Skeletal muscle satellite cell (primary cell): Measurements from ENCODE around the gene ALDH1L1.

Experiments used
- H3K27me3 ChIP-seq: 2 replicates; pipeline ENCODE4 v1.7.0; 2013; ENCODE audit warnings: low read length; ENCODE audit not compliant: control insufficient read depth, insufficient read depth
- H3K36me3 ChIP-seq: 2 replicates; pipeline ENCODE4 v1.7.0; 2013; ENCODE audit warnings: mild to moderate bottlenecking, control low read depth, low read length; ENCODE audit not compliant: insufficient read depth
- H3K4me1 ChIP-seq: 2 replicates; pipeline ENCODE4 v1.7.0; 2013; ENCODE audit warnings: low read length; ENCODE audit not compliant: control insufficient read depth, insufficient read depth
- H3K4me2 ChIP-seq: 2 replicates; pipeline ENCODE4 v1.7.0; 2013; ENCODE audit warnings: mild to moderate bottlenecking, low read length
- H3K4me3 ChIP-seq: 2 replicates; pipeline ENCODE4 v1.7.0; 2013; ENCODE audit warnings: low read length
- H3K9ac ChIP-seq: 2 replicates; pipeline ENCODE4 v1.7.0; 2013; ENCODE audit warnings: mild to moderate bottlenecking, low read depth, low read length, moderate library complexity
- H3K9me3 ChIP-seq: replicated peaks from 2 replicates; pipeline ENCODE4 v1.7.0; 2013; ENCODE audit warnings: mild to moderate bottlenecking, control low read depth, low read length

The ALDH1L1 gene

DNA sequence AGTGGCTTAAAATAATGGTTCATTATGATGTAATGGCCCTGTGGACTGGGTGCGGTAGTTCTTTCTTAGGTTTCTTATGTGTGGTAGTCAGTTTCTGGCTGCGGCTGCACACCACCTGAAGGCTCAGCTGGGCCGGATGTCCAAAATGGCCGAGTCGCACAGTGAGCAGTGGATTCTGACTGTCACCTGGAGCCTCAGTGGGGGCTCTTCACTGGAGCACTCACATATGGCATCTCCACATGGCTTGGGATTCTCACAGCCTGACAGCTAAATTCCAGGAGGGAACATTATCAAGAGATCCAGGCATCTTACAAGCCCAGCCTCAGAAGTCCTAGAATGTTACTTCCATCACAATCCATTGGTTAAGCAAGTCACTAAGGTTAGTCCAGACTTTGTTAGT lies 26.8 kb upstream of the ALDH1L1 start:
- H3K27me3 ChIP-seq: no peaks in the 10 kb centered on the region
- H3K4me2 ChIP-seq: no peak overlapping the region
- H3K36me3 ChIP-seq: no peaks in the 10 kb centered on the region
- no peak overlapping the region for H3K9ac ChIP-seq
- peaks cover 21% of the 10 kb centered on the region for H3K4me1 ChIP-seq
- no peaks in the 10 kb centered on the region for H3K9me3 ChIP-seq
- H3K4me3 ChIP-seq: no peak overlapping the region

DNA sequence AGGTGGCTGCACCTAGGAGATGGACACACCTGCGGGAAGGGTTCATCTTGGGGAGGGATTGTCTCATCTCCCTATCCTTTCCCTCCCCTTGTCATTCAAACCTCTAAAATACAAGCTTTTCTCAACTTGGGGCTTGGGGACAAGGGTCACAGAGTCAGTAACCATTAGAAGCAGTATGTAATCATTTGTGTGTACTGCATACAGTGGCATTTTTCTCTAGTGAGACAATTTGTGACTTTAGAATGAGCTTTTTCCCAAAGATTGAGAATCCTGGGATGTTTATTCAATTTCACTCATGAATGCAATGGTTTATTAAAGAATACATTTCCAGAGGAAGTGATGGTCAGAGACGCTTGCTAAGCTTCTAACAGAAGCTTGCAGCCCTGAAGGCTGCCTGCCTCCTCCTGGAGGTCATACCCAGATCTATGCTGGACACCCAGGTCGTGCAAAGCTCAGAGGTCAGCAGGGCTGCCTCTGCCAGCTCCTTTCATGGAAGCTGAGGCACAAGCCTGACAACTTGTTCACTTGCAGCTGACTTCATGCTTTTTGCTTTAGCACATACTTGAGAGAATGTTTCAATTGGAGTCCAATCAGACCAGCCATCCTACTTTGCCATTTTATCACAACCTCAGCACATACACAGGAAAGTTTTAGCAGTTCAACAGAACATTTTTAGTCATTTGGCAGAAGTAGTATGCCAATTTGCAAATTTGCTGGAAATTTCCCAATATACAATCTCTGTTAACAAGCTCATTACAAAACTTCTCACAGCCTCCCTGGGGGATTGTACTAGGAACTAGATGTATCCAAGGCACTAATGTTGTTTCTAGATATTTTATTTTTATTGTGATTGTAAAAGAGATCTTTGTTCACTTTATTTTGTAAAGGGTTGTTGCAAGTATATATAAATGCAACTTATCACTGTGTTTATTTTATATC lies 25.6 kb upstream of the ALDH1L1 start:
- Histone ChIP-seq H3K9me3 (no peaks in the 10 kb centered on the region), H3K27me3 (no peaks in the 10 kb centered on the region), H3K36me3 (no peaks in the 10 kb centered on the region)

DNA sequence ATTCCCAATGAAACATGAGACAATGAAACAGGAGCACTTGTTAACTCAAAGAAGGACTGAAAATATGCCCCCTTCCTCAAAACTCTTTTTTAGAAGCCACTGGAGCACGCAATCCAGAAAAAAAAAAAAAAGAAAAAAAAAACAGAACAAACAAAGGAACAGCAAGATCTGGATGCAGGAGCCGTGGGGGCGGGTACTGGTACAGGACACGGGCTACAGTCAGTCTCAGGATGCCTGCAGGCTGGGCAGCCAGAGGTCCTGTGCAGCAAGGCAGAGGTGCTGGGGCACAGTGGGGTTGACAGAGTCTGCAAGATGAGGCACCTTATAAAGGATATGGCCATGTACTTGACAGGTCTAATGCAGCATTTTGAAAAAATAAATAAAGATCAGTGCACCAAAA lies 22.3 kb upstream of the ALDH1L1 start:
- Histone ChIP-seq H3K4me3 (no peak overlapping the region), H3K36me3 (no peaks in the 10 kb centered on the region), H3K9me3 (no peaks in the 10 kb centered on the region), H3K4me2 (no peak overlapping the region), H3K9ac (no peak overlapping the region), H3K4me1 (peaks cover 5% of the 10 kb centered on the region), H3K27me3 (no peaks in the 10 kb centered on the region)

More for the DNA sequence above, 25.6 kb upstream of the ALDH1L1 start:
- Histone ChIP-seq H3K4me1 (peaks cover 21% of the 10 kb centered on the region), H3K4me3 (no peak overlapping the region), H3K4me2 (no peak overlapping the region), H3K9ac (no peak overlapping the region)

DNA sequence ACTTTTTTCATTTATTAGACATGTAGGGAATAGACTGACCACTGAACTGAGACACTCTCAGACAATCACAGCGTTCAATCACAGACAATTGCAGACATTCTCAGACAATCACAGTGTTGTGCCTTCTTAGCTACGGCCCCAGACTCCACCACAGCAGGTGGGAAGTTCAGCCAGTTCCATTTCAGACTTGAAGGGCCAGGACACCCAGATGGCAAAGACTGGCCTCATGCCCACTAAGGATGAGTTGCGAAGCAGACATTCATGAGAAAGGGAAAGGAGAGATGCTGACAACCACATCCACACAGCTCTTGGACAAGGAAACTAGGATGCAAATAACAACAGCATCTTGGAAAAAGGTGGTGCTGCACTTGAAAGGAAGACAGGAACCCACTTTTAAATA lies 21.9 kb upstream of the ALDH1L1 start:
- H3K4me3 ChIP-seq: no peak overlapping the region
- H3K4me2 ChIP-seq: no peak overlapping the region
- H3K4me1 ChIP-seq: peaks cover 1% of the 10 kb centered on the region

DNA sequence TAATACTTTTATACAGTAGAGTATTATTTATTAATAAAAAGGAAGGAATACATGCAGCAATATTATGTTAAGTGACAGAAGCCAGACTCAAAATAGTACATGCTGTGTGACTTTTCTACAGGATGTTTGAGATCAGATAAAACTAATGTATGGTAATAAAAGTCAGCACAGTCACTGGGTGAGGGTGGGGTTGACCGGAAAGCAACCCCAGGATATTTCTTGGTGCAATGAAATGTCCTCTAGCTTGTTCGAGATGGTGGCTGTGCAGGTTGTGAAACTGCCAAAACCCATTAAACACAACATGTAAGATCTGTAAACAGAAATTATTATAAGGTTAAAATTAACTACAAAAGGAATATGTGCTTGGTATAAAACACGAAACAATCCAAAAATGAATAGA lies 20.8 kb upstream of the ALDH1L1 start:
- Histone ChIP-seq H3K4me2 (no peak overlapping the region), H3K4me1 (no peaks in the 10 kb centered on the region), H3K36me3 (no peaks in the 10 kb centered on the region), H3K4me3 (no peak overlapping the region), H3K9ac (no peak overlapping the region), H3K9me3 (no peaks in the 10 kb centered on the region), H3K27me3 (no peaks in the 10 kb centered on the region)

More for the DNA sequence above, 21.9 kb upstream of the ALDH1L1 start:
- no peaks in the 10 kb centered on the region for H3K36me3 ChIP-seq
- no peaks in the 10 kb centered on the region for H3K9me3 ChIP-seq
- no peaks in the 10 kb centered on the region for H3K27me3 ChIP-seq
- H3K9ac ChIP-seq: no peak overlapping the region

DNA sequence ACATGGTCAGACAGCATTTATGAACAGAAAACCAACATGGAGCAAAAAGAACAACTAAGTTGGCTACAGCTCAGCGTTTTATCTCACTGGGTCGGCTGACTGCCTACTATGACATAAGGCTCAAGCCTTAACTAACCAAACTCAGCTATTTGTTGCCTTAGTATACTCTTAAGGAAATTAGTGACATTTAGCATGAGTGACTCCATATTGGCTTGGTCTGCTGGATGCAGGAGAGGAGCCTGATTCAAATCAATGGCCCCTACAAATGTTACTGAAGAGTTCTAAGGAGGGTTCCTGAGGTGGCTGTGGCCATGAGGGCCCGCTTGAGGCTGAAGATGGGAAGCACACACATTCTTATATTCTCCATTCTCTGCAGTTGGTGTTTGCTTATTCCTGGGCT lies 20.1 kb upstream of the ALDH1L1 start:
- no peaks in the 10 kb centered on the region for H3K27me3 ChIP-seq
- H3K4me2 ChIP-seq: no peak overlapping the region
- no peaks in the 10 kb centered on the region for H3K36me3 ChIP-seq
- H3K9me3 ChIP-seq: no peaks in the 10 kb centered on the region
- H3K4me3 ChIP-seq: no peak overlapping the region
- no peaks in the 10 kb centered on the region for H3K4me1 ChIP-seq
- H3K9ac ChIP-seq: no peak overlapping the region

DNA sequence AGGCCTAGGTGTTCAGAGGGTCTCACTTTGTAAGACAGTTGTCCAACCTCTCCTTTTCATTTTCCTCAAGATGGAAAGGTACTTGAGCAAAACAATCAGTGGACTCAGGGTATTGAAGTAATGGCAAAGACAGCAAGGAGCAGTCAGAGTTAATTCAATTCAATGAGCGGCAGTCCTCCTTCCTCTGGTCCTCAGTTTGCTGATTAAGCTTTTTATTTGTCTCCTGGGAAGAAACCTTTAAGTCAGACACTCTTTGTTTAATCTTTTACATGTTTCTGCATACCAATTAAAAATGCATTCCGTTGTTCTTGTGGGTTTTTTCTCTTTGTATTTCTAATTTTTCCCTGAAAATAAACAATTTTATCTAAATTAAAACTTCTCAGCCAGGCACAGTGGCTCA lies 18.9 kb upstream of the ALDH1L1 start:
- Histone ChIP-seq H3K4me1 (no peaks in the 10 kb centered on the region), H3K4me3 (no peak overlapping the region), H3K27me3 (no peaks in the 10 kb centered on the region), H3K9ac (no peak overlapping the region), H3K9me3 (no peaks in the 10 kb centered on the region), H3K36me3 (no peaks in the 10 kb centered on the region), H3K4me2 (no peak overlapping the region)

DNA sequence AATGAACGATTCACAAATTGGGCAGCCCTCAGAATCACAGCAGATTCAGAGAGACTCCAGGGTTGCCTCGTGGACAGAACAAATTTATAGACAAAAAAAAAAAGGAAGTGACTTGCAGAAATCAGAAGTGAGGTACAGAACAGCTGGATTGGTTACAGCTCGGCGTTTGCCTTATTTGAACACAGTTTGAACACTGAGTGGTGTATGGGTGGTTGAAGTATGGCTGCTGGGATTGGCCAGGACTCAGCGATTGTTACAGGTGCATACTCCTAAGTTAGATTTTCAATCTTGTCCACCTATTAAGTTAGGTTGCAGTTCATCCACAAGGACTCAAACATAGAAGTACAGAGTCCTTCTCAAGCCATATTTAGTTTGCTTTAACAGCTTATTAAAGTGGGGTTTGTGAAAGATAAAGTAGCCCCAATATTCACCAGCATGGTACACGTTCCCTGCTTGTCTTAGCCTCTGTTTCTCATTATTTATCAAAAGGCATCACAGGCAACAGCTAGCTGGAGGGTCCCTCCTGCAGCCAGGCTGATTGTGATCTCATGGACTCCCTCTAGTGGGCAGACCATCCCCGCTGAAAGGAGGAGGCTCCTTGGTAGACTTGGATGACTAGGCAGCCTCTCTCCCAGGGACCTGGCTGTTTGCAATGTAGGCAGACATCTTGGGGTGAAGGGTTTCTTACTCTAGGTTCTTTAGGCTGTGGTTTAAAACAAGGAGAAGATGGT lies 17.6 kb upstream of the ALDH1L1 start:
- H3K4me3 ChIP-seq: no peak overlapping the region
- no peaks in the 10 kb centered on the region for H3K36me3 ChIP-seq
- H3K27me3 ChIP-seq: no peaks in the 10 kb centered on the region
- no peaks in the 10 kb centered on the region for H3K4me1 ChIP-seq
- no peak overlapping the region for H3K9ac ChIP-seq
- no peaks in the 10 kb centered on the region for H3K9me3 ChIP-seq
- H3K4me2 ChIP-seq: no peak overlapping the region

DNA sequence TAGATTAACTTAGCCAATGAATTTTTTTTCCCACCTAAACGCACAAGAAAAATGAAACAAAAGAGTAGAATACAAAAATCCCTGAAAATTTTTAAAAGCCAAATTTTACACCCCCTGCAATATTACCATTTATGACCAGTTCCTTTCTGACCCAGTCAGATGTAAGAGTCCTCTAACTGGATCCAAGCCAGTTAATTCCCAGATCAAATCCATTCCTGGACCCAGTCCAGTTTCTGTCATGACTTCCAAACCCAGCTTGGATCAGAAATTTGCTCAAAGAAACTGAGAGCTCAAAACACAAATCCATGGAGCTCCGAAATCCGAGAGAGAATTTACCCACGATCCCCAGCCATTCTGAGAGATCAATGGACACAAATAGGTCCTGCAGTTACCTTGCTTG lies 17.0 kb upstream of the ALDH1L1 start:
- Histone ChIP-seq H3K36me3 (no peaks in the 10 kb centered on the region), H3K4me1 (no peaks in the 10 kb centered on the region), H3K4me2 (no peak overlapping the region), H3K9ac (no peak overlapping the region), H3K4me3 (no peak overlapping the region), H3K27me3 (peaks cover 5% of the 10 kb centered on the region), H3K9me3 (no peaks in the 10 kb centered on the region)

DNA sequence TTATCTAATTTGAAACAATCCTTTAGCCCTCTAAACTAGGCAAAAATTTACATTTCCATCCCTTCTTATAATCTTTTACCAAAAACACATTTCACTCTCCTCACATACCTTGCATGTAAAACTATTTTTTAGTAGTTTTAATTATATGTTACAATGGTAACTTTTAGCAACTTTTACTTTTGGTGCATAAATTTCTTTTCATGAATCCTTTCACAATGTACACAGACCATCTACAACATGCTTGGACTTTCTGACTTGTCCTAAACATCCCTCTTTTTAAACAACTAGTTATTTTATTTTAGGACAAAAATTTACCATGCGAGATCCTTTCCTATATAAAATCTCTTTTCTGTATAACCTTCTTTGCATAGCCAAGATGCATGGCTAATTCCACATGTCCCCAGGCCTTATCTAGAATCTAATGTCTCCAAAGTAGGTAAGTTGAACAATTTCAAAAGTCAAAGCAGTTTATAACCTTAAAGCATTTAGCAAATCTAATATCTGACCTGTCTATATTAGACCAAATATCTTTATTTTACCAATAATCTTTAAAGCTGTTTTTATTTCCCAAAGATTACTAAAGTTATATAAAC lies 14.4 kb upstream of the ALDH1L1 start:
- Histone ChIP-seq H3K36me3 (no peaks in the 10 kb centered on the region), H3K4me1 (no peaks in the 10 kb centered on the region), H3K4me3 (no peak overlapping the region)

DNA sequence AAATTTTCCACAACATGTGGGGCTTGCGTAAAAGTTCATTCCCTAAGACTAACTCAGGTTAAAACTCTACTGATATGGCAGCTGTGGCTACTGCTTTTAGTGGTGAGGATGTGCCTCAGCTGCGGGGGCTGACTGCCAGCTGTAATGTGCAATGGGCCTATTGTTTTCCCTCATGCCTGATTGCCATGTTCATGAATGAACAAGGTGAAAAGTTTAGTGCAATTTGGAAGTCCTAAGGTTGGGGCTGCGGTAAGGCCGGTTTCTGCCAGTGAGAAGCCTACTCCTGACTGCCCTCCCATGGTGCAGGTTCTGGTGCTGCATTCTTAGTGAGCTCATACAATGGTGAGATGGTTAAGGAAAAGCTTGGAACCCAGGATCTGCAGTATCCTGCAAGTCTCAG lies 10.9 kb upstream of the ALDH1L1 start:
- H3K36me3 ChIP-seq: no peaks in the 10 kb centered on the region
- H3K4me1 ChIP-seq: no peaks in the 10 kb centered on the region
- peaks cover 35% of the 10 kb centered on the region for H3K27me3 ChIP-seq
- H3K9ac ChIP-seq: no peak overlapping the region
- no peak overlapping the region for H3K4me2 ChIP-seq
- no peak overlapping the region for H3K4me3 ChIP-seq
- H3K9me3 ChIP-seq: no peaks in the 10 kb centered on the region

More for the DNA sequence above, 14.4 kb upstream of the ALDH1L1 start:
- Histone ChIP-seq H3K9me3 (no peaks in the 10 kb centered on the region), H3K4me2 (no peak overlapping the region), H3K9ac (no peak overlapping the region), H3K27me3 (peaks cover 14% of the 10 kb centered on the region)
